Stimulated activated CD4-positive, alpha-beta T cell treated with anti-CD3 and anti-CD28 coated beads, Interleukin-1b, Interleukin-23, amount 100 ng/mL, for 4 hours (primary cell): ENCODE results near the gene RPTOR.
"Not testable (repeated sequence)": the region's sequence is repeated elsewhere in the genome, so short reads cannot be mapped to it uniquely, and the experiment has no call there.

Experiments used
- DNase-seq, 2 donors: peaks; one replicate each; pipeline ENCODE4 v3.0.0-alpha.2; 2020; ENCODE audit warnings: low read depth in 2 of 2

RPTOR gene

GRCh38 chr17:80512233-80512632 is 32.4 kb upstream of the RPTOR start:
- DNase-seq = no peak

GRCh38 chr17:80513201-80513600 is 31.4 kb upstream of the RPTOR start:
- no peak for DNase-seq

- no peak for DNase-seq
These were observed 30.7 kb upstream of the RPTOR start for GRCh38 chr17:80513892-80514291.

GRCh38 chr17:80516171-80516932 is 28.3 kb upstream of the RPTOR start:
- DNase-seq = no peak

GRCh38 chr17:80517641-80518040 is 27.0 kb upstream of the RPTOR start:
- no peak for DNase-seq

GRCh38 chr17:80518392-80518791 is 26.2 kb upstream of the RPTOR start:
- DNase-seq = no peak

- DNase-seq = no peak
These were observed 25.4 kb upstream of the RPTOR start for GRCh38 chr17:80519091-80519781.

- DNase-seq = no peak
These were observed 23.7 kb upstream of the RPTOR start for GRCh38 chr17:80520810-80521455.

GRCh38 chr17:80523054-80523744 is 21.4 kb upstream of the RPTOR start:
- no peak for DNase-seq

GRCh38 chr17:80523956-80524712 is 20.5 kb upstream of the RPTOR start:
- no peak for DNase-seq

- no peak for DNase-seq
These were observed 18.3 kb upstream of the RPTOR start for GRCh38 chr17:80526116-80526910.

GRCh38 chr17:80527016-80527645 is 17.5 kb upstream of the RPTOR start:
- DNase-seq = no peak

- no peak for DNase-seq
These were observed 16.1 kb upstream of the RPTOR start for GRCh38 chr17:80528536-80528935.

GRCh38 chr17:80529104-80529903 is 15.3 kb upstream of the RPTOR start:
- no peak for DNase-seq

GRCh38 chr17:80529904-80530292 is 14.7 kb upstream of the RPTOR start:
- no peak for DNase-seq

- DNase-seq = no peak
These were observed 13.2 kb upstream of the RPTOR start for GRCh38 chr17:80531400-80531799.

GRCh38 chr17:80537386-80537785 is 7.3 kb upstream of the RPTOR start:
- DNase-seq = not testable (repeated sequence)

GRCh38 chr17:80538484-80538883 is 6.2 kb upstream of the RPTOR start:
- DNase-seq = no peak

- no peak for DNase-seq
These were observed 5.5 kb upstream of the RPTOR start for GRCh38 chr17:80539022-80539641.
